MM.1S (cell line): ENCODE data around the gene DPP10.
"Not testable (repeated sequence)": the region's sequence is repeated elsewhere in the genome, so short reads cannot be mapped to it uniquely, and the experiment has no call there.

Experiments
- DNase-seq: peaks from one replicate; pipeline ENCODE4 v3.0.0-alpha.2; 2015
- H2AFZ ChIP-seq: fragments of 300-600 bp; sonication (generic); 2 replicates; pipeline ENCODE4 v1.6.0; 2016; ENCODE audit warnings: antibody characterized with exemption, low read length
- H3F3A ChIP-seq: fragments of 300-600 bp; sonication (generic); 2 replicates; pipeline ENCODE4 v1.6.1; 2016; ENCODE audit warnings: mild to moderate bottlenecking, antibody characterized with exemption, low read length, moderate library complexity, mixed read lengths; ENCODE audit not compliant: insufficient read depth
- H3K27ac ChIP-seq: fragments of 300-600 bp; sonication (generic); 2 replicates; pipeline ENCODE4 v1.5.1; 2016; ENCODE audit warnings: mild to moderate bottlenecking, low read length
- H3K27me3 ChIP-seq: fragments of 300-600 bp; sonication (generic); replicated peaks from 2 replicates; pipeline ENCODE4 v1.6.0; 2016; ENCODE audit warnings: low read length; ENCODE audit not compliant: insufficient read depth
- H3K36me3 ChIP-seq: fragments of 300-600 bp; sonication (generic); replicated peaks from 2 replicates; pipeline ENCODE4 v1.6.1; 2016; ENCODE audit warnings: mild to moderate bottlenecking, low read length, mixed read lengths; ENCODE audit not compliant: insufficient read depth
- H3K4me1 ChIP-seq: fragments of 300-600 bp; sonication (generic); 2 replicates; pipeline ENCODE4 v1.6.1; 2016; ENCODE audit warnings: low read length, mixed read lengths
- H3K4me2 ChIP-seq: fragments of 300-600 bp; sonication (generic); 2 replicates; pipeline ENCODE4 v1.6.0; 2016; ENCODE audit warnings: low read depth, low read length
- H3K4me3 ChIP-seq: fragments of 300-600 bp; sonication (generic); 2 replicates; pipeline ENCODE4 v1.5.1; 2016; ENCODE audit warnings: low read length, mixed read lengths
- H3K79me2 ChIP-seq: fragments of 300-600 bp; sonication (generic); 2 replicates; pipeline ENCODE4 v1.6.1; 2016; ENCODE audit warnings: mixed run types, low read length, mixed read lengths
- H3K9ac ChIP-seq: fragments of 300-600 bp; sonication (generic); 2 replicates; pipeline ENCODE4 v1.6.1; 2016; ENCODE audit warnings: low read length, mixed read lengths
- H3K9me2 ChIP-seq: fragments of 300-600 bp; sonication (generic); replicated peaks from 2 replicates; pipeline ENCODE4 v1.6.1; 2016; ENCODE audit warnings: mild to moderate bottlenecking, low read length, mixed read lengths; ENCODE audit not compliant: insufficient read depth
- H3K9me3 ChIP-seq: fragments of 300-600 bp; sonication (generic); replicated peaks from 2 replicates; pipeline ENCODE4 v1.6.1; 2016; ENCODE audit warnings: mild to moderate bottlenecking, low read length, mixed read lengths; ENCODE audit not compliant: insufficient read depth
- H4K20me1 ChIP-seq: fragments of 300-600 bp; sonication (generic); 2 replicates; pipeline ENCODE4 v1.6.1; 2016; ENCODE audit warnings: mild to moderate bottlenecking, low read length, moderate library complexity, mixed read lengths; ENCODE audit not compliant: insufficient read depth
- CTCF ChIP-seq: fragments of 300-600 bp; sonication (generic); IDR thresholded peaks from 2 replicates; pipeline ENCODE4 v1.5.1; 2016; ENCODE audit warnings: antibody characterized with exemption, low read length, mixed read lengths
- EZH2 ChIP-seq: fragments of 300-600 bp; sonication (generic); optimal IDR thresholded peaks from 2 replicates; pipeline ENCODE3; 2017; ENCODE audit warnings: low read depth, mild to moderate bottlenecking, antibody characterized with exemption, low read length, mixed read lengths
- EZH2phosphoT487 ChIP-seq: fragments of 300-600 bp; sonication (generic); IDR thresholded peaks from 2 replicates; pipeline ENCODE4 v1.6.1; 2018; ENCODE audit warnings: antibody characterized with exemption, low read length

DPP10 gene

GRCh38 chr2:115083225-115083624, 640.8 kb downstream of the DPP10 start:
- Histone ChIP-seq H2AFZ (no peak overlapping the region), H3K4me1 (no peaks in the 10 kb centered on the region), H3K4me2 (no peak overlapping the region), H3K79me2 (no peaks in the 10 kb centered on the region), H3K36me3 (no peaks in the 10 kb centered on the region), H3F3A (no peaks in the 10 kb centered on the region), H3K27me3 (no peaks in the 10 kb centered on the region), H3K9me2 (no peaks in the 10 kb centered on the region), H3K9ac (no peak overlapping the region), H4K20me1 (no peaks in the 10 kb centered on the region), H3K4me3 (no peak overlapping the region), H3K9me3 (no peaks in the 10 kb centered on the region), H3K27ac (no peak overlapping the region)
- no peak for DNase-seq
- TF ChIP-seq EZH2: no peak
- no peak for TF ChIP-seq EZH2phosphoT487
- TF ChIP-seq CTCF: no peak

- no peaks in the 10 kb centered on the region for H3F3A ChIP-seq
- H3K9me3 ChIP-seq: no peaks in the 10 kb centered on the region
- no peaks in the 10 kb centered on the region for H3K9me2 ChIP-seq
- H3K4me3 ChIP-seq: no peak overlapping the region
- H3K4me2 ChIP-seq: no peak overlapping the region
- H3K27me3 ChIP-seq: no peaks in the 10 kb centered on the region
- no peak overlapping the region for H3K9ac ChIP-seq
- H3K79me2 ChIP-seq: no peaks in the 10 kb centered on the region
- no peaks in the 10 kb centered on the region for H3K4me1 ChIP-seq
- H4K20me1 ChIP-seq: no peaks in the 10 kb centered on the region
- no peaks in the 10 kb centered on the region for H3K36me3 ChIP-seq
- H2AFZ ChIP-seq: no peak overlapping the region
- TF ChIP-seq CTCF: no peak
- no peak for TF ChIP-seq EZH2phosphoT487
- no peak for TF ChIP-seq EZH2
- no peak overlapping the region for H3K27ac ChIP-seq
- no peak for DNase-seq
Measured at GRCh38 chr2:115083711-115084110, 641.3 kb downstream of the DPP10 start.

- TF ChIP-seq EZH2 (no peak), EZH2phosphoT487 (no peak), CTCF (no peak)
- no peak overlapping the region for H3K9ac ChIP-seq
Measured at GRCh38 chr2:115084446-115084845, 642.0 kb downstream of the DPP10 start.

GRCh38 chr2:115086051-115086620, 643.7 kb downstream of the DPP10 start:
- H2AFZ ChIP-seq, H3K79me2 ChIP-seq, H3K9ac ChIP-seq, H3K4me2 ChIP-seq, H3K9me3 ChIP-seq, H3K4me1 ChIP-seq, H3K4me3 ChIP-seq, DNase-seq, H3K27me3 ChIP-seq, H3K36me3 ChIP-seq, H4K20me1 ChIP-seq, H3K9me2 ChIP-seq, H3F3A ChIP-seq, H3K27ac ChIP-seq: not testable (repeated sequence)

More at GRCh38 chr2:115084446-115084845, 642.0 kb downstream of the DPP10 start:
- no peaks in the 10 kb centered on the region for H3K27me3 ChIP-seq
- no peaks in the 10 kb centered on the region for H3K36me3 ChIP-seq
- no peaks in the 10 kb centered on the region for H3K79me2 ChIP-seq
- H3K4me3 ChIP-seq: no peak overlapping the region
- H3K9me3 ChIP-seq: no peaks in the 10 kb centered on the region
- H4K20me1 ChIP-seq: no peaks in the 10 kb centered on the region
- no peak overlapping the region for H3K4me2 ChIP-seq
- DNase-seq: no peak
- H3K9me2 ChIP-seq: no peaks in the 10 kb centered on the region
- no peak overlapping the region for H2AFZ ChIP-seq
- no peaks in the 10 kb centered on the region for H3K4me1 ChIP-seq
- H3K27ac ChIP-seq: no peak overlapping the region
- H3F3A ChIP-seq: no peaks in the 10 kb centered on the region
